Breast epithelium (tissue), 3 donors: Measurements from ENCODE around the gene C11orf54.

Source experiments
- POLR2AphosphoS5 ChIP-seq, 3 donors: sonication (generic); formaldehyde crosslinking; IDR thresholded peaks; one replicate each; pipeline ENCODE4 v1.6.1; 2017; ENCODE audit warnings: antibody characterized with exemption in 3 of 3
- TF ChIP-seq, protein P1 (sequence below), 3 donors: fragments of 450-650 bp; IDR thresholded peaks; one replicate each; pipeline ENCODE4 v1.5.1; 2016 to 2017; ENCODE audit warnings: antibody characterized with exemption in 3 of 3, mild to moderate bottlenecking in 3 of 3, moderate library complexity in 3 of 3

DNA sequence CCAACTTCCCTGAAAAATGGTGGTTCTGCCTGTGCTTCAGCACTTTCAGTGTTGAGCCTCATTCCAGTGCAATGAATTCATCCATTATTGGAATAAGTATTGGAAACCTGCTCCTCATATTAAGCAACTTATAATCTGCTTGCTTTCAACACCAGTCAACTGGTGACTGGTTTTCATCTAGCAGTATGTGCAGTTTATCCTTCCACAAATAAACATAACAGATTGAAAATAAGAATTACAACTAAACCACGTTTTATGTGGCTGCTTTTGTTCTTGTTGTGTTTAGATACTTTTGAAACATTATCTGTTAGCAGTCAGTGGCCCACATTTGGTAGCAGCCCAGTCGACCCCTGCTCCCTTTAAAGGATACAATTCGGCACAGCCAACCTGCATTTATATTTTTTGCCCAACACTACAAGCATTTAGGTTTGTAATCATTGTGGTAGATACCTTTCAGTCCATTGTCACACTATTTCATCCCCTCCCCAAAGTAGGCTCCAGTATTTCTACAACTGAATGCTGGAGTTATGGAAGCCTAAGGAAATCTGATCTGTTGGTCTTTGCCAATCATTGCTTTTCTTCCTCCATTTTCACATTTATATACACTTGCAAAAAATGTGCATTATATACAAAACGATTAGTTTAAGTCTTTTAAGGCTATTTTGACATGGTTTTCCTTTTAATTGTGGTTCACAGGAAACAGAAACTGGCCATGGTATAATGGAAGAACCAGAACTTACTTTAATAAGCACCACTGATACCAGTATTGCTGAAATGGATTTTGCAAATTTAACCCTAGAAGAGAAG, 13.3 kb upstream of the C11orf54 start:
- TF ChIP-seq, protein P1, sequence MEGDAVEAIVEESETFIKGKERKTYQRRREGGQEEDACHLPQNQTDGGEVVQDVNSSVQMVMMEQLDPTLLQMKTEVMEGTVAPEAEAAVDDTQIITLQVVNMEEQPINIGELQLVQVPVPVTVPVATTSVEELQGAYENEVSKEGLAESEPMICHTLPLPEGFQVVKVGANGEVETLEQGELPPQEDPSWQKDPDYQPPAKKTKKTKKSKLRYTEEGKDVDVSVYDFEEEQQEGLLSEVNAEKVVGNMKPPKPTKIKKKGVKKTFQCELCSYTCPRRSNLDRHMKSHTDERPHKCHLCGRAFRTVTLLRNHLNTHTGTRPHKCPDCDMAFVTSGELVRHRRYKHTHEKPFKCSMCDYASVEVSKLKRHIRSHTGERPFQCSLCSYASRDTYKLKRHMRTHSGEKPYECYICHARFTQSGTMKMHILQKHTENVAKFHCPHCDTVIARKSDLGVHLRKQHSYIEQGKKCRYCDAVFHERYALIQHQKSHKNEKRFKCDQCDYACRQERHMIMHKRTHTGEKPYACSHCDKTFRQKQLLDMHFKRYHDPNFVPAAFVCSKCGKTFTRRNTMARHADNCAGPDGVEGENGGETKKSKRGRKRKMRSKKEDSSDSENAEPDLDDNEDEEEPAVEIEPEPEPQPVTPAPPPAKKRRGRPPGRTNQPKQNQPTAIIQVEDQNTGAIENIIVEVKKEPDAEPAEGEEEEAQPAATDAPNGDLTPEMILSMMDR (IDR thresholded peaks at IDR 0.05) = no peak
- no peak for TF ChIP-seq POLR2AphosphoS5 (IDR thresholded peaks at IDR 0.05)
